Activated CD4-positive, alpha-beta T cell treated with anti-CD3 and anti-CD28 coated beads, Interleukin-2, amount 50 U/mL, for 48 hours (primary cell): ENCODE measurements around the gene SLC46A2.

Source experiments
- DNase-seq, 2 experiments: peaks; one replicate each; pipeline ENCODE4 v3.0.0-alpha.2; 2020

SLC46A2 gene

GRCh38 chr9:112890106-112891081 lies at the start of gene SLC46A2:
SLC46A2 (minus strand) TSS chr9:112890876; CDS start chr9:112890681, 195 bp downstream.
- DNase-seq: no peak

- DNase-seq: no peak
Measured at GRCh38 chr9:112939418-112939817, 48.7 kb upstream of the SLC46A2 start.

- DNase-seq: no peak
Measured at GRCh38 chr9:112933696-112934095, 43.0 kb upstream of the SLC46A2 start.

- DNase-seq: peak in 1 of 2 experiments; percentile 8
Measured at GRCh38 chr9:112925058-112925641, 34.5 kb upstream of the SLC46A2 start.

GRCh38 chr9:112921549-112921948 lies 30.9 kb upstream of the SLC46A2 start:
- DNase-seq: no peak

GRCh38 chr9:112917987-112918362 lies 27.3 kb upstream of the SLC46A2 start:
- DNase-seq: no peak

- no peak for DNase-seq
Measured at GRCh38 chr9:112917047-112917986, 26.6 kb upstream of the SLC46A2 start.

GRCh38 chr9:112914524-112914923 lies 23.8 kb upstream of the SLC46A2 start:
- no peak for DNase-seq

GRCh38 chr9:112913326-112913725 lies 22.6 kb upstream of the SLC46A2 start:
- DNase-seq: no peak

- no peak for DNase-seq
Measured at GRCh38 chr9:112912636-112913035, 22.0 kb upstream of the SLC46A2 start.

GRCh38 chr9:112911736-112912135 lies 21.1 kb upstream of the SLC46A2 start:
- DNase-seq: no peak

- DNase-seq: no peak
Measured at GRCh38 chr9:112905084-112905483, 14.4 kb upstream of the SLC46A2 start.

GRCh38 chr9:112900901-112901300 lies 10.2 kb upstream of the SLC46A2 start:
- DNase-seq: no peak

- DNase-seq: no peak
Measured at GRCh38 chr9:112900488-112900887, 9.8 kb upstream of the SLC46A2 start.

- no peak for DNase-seq
Measured at GRCh38 chr9:112898872-112899311, 8.2 kb upstream of the SLC46A2 start.

GRCh38 chr9:112896131-112896530 lies 5.5 kb upstream of the SLC46A2 start:
- no peak for DNase-seq

GRCh38 chr9:112894699-112895098 lies 4.0 kb upstream of the SLC46A2 start:
- no peak for DNase-seq

GRCh38 chr9:112894041-112894440 lies 3.4 kb upstream of the SLC46A2 start:
- no peak for DNase-seq

GRCh38 chr9:112892981-112893380 lies 2.3 kb upstream of the SLC46A2 start:
- DNase-seq: no peak

GRCh38 chr9:112891521-112891920 lies 845 bp upstream of the SLC46A2 start:
- DNase-seq: no peak

GRCh38 chr9:112887381-112887780 lies 3.3 kb downstream of the SLC46A2 start:
- DNase-seq: peak in 1 of 2 experiments; percentile 8

- no peak for DNase-seq
Measured at GRCh38 chr9:112886351-112886750, 4.3 kb downstream of the SLC46A2 start.

GRCh38 chr9:112885324-112885723 lies 5.4 kb downstream of the SLC46A2 start:
- no peak for DNase-seq
